CD4-positive, alpha-beta T cell (primary cell): Measurements from ENCODE around the gene ICAM3. TPM values are rescaled to one million over a fixed set of nuclear protein-coding genes. Genes with fewer than 3 reads are reported as not detected.

ENCODE experiments used
- ATAC-seq: fragments of 200-7000 bp; cut with Tn5 transposase; one replicate; pipeline ENCODE4 v1.10.0; 2022; ENCODE audit warnings: mild to moderate bottlenecking; ENCODE audit not compliant: poor library complexity
- CTCF ChIA-PET: fragments of 350-600 bp; sonication (Branson Sonifier 250); formaldehyde crosslinking; loops from one replicate; lab custom pipeline; 2021; ENCODE audit warnings: antibody characterized with exemption, inconsistent platforms; lab: Charles Lee
- POLR2A ChIA-PET: fragments of 350-600 bp; sonication (Branson Sonifier 250); formaldehyde crosslinking; loops from one replicate; lab custom pipeline; 2021; ENCODE audit warnings: antibody characterized with exemption, inconsistent platforms; lab: Charles Lee
- DNase-seq, 14 experiments: peaks; one replicate each; pipeline ENCODE4 v3.0.0-alpha.2; 2013 to 2020; ENCODE audit warnings: mixed read lengths in 2 of 14
- H3K27ac ChIP-seq, 2 donors: one replicate each; pipeline versions ENCODE4 v1.5.1 to v1.7.0; 2013; ENCODE audit warnings: low read length in 2 of 2, low read depth in 1 of 2, mild to moderate bottlenecking in 1 of 2
- H3K27me3 ChIP-seq, 2 experiments: 1 replicate in 1 of 2; 2 replicates in 1 of 2; pipeline versions ENCODE4 v1.6.1 to v1.7.0; 2013; ENCODE audit warnings: low read length in 2 of 2, control low read depth in 1 of 2, mild to moderate bottlenecking in 1 of 2, moderate library complexity in 1 of 2; ENCODE audit not compliant: insufficient read depth in 2 of 2, control insufficient read depth in 1 of 2
- H3K36me3 ChIP-seq: one replicate; pipeline ENCODE4 v1.6.1; 2013; ENCODE audit warnings: low read length, control low read depth; ENCODE audit not compliant: insufficient read depth
- H3K4me1 ChIP-seq: one replicate; pipeline ENCODE4 v1.6.1; 2013; ENCODE audit warnings: low read length, control low read depth; ENCODE audit not compliant: insufficient read depth
- H3K4me3 ChIP-seq: one replicate; pipeline ENCODE4 v1.5.1; 2013; ENCODE audit warnings: mild to moderate bottlenecking, low read length, moderate library complexity
- H3K9me3 ChIP-seq, 2 experiments: 1 replicate in 1 of 2; 2 replicates in 1 of 2; pipeline versions ENCODE4 v1.6.1 to v1.7.0; 2013; ENCODE audit warnings: low read length in 2 of 2, mild to moderate bottlenecking in 2 of 2, control low read depth in 1 of 2, moderate library complexity in 1 of 2; ENCODE audit not compliant: control insufficient read depth in 1 of 2, insufficient read depth in 1 of 2
- H3K27ac Mint-ChIP-seq: one replicate; pipeline ENCODE4 v1.8.0; 2020; ENCODE audit warnings: mixed read lengths
- H3K27me3 Mint-ChIP-seq: one replicate; pipeline ENCODE4 v1.8.0; 2021; ENCODE audit warnings: mixed read lengths
- H3K36me3 Mint-ChIP-seq: one replicate; pipeline ENCODE4 v1.8.0; 2021; ENCODE audit warnings: low read depth, mixed read lengths
- H3K4me1 Mint-ChIP-seq: one replicate; pipeline ENCODE4 v1.8.0; 2021; ENCODE audit warnings: low read depth, mixed read lengths
- H3K4me3 Mint-ChIP-seq: one replicate; pipeline ENCODE4 v1.8.0; 2020; ENCODE audit warnings: mild to moderate bottlenecking, mixed read lengths
- H3K9me3 Mint-ChIP-seq: one replicate; pipeline ENCODE4 v1.8.0; 2020; ENCODE audit warnings: mixed read lengths
- intact Hi-C, 2 experiments: fragments of 100-400 bp; cut with DNase I in 1 of 2; cut with micrococcal nuclease in 1 of 2; formaldehyde crosslinking; loops; one replicate each; pipeline versions ENCODE4 v1.15.1 to v1.9.0; 2023 to 2025; cut with DNase I, micrococcal nuclease
- total RNA-seq, 174 experiments: library from RNA in 2 of 174; stranded (reverse) in 2 of 174; gene quantifications; one replicate each; pipeline ENCODE4 v1.2.3 and lab custom pipeline; 2021 to 2026
- TF ChIP-seq, protein P1 (sequence below): fragments of 200-600 bp; IDR thresholded peaks from one replicate; pipeline ENCODE4 v1.8.0; 2022; ENCODE audit warnings: antibody characterized with exemption, mild to moderate bottlenecking

ICAM3 gene
- total RNA-seq, 2 experiments from 2014 or later = 164 to 173 TPM

DNA sequence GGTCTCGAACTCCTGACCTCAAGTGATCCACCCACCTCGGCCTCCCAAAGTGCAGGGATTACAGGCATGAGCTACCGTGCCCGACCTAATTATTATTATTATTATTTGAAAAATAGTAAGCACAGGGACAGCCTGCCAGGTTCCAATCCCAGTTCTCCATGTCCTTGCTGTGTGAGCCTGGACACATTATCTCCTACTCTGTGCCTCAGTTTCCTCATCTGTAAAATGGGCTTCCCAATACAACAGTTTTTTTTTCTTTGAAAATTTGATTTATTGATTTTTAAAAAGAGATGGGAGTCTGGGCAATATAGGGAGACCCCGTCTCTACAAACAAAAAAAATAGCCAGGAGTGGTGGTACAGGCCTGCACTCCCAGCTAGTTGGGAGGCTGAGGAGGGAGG lies 33.1 kb downstream of the ICAM3 start:
- ChIA-PET CTCF (no interaction called here), POLR2A (no interaction called here)

DNA sequence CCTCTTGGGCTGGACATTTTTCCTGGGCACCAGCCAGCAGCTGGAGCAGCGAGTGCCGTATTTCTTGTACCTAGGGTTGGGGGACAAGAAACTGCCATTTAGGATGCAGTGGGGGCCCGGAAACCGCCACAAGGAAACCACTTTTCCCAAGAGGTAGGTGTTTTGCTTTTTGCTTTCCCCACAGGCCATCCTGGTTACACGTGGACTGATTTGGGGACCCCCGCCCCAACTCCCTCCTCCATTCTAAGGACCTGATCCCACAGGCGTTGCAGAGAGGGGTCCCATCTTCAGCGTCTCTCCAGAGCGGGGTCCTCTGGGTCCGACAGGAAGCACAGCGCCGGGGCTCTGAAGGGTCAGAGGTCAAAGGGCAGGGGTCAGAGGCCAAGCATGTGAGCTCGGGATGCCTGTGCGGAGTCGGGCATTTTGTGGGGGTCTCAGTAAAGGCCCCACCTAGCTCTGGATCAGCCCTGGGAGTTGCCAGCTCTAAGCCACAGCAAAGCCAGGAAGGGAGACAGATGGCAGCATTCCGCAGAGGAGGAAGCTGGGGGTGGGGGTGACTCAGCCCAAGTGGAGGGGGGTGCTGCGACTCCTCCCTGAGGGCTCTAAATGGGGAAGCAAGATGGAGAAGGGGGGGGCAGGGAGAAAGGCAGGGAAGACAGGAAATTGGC lies 34.2 kb downstream of the ICAM3 start:
- no peaks in the 10 kb centered on the region for H3K27me3 Mint-ChIP-seq
- H3K27ac Mint-ChIP-seq = no peak overlapping the region
- H3K9me3 ChIP-seq = no peaks in the 10 kb centered on the region
- ChIA-PET CTCF (no interaction called here), POLR2A (no interaction called here)
- no peak for ATAC-seq
- no peaks in the 10 kb centered on the region for H3K4me1 ChIP-seq
- H3K4me3 ChIP-seq = no peak overlapping the region
- DNase-seq = peak in 2 of 14 experiments; percentile 61 to 66
- H3K36me3 Mint-ChIP-seq = no peaks in the 10 kb centered on the region
- H3K9me3 Mint-ChIP-seq = no peaks in the 10 kb centered on the region
- H3K4me1 Mint-ChIP-seq = no peaks in the 10 kb centered on the region
- no peaks in the 10 kb centered on the region for H3K27me3 ChIP-seq
- TF ChIP-seq, protein P1, sequence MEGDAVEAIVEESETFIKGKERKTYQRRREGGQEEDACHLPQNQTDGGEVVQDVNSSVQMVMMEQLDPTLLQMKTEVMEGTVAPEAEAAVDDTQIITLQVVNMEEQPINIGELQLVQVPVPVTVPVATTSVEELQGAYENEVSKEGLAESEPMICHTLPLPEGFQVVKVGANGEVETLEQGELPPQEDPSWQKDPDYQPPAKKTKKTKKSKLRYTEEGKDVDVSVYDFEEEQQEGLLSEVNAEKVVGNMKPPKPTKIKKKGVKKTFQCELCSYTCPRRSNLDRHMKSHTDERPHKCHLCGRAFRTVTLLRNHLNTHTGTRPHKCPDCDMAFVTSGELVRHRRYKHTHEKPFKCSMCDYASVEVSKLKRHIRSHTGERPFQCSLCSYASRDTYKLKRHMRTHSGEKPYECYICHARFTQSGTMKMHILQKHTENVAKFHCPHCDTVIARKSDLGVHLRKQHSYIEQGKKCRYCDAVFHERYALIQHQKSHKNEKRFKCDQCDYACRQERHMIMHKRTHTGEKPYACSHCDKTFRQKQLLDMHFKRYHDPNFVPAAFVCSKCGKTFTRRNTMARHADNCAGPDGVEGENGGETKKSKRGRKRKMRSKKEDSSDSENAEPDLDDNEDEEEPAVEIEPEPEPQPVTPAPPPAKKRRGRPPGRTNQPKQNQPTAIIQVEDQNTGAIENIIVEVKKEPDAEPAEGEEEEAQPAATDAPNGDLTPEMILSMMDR = no peak
- peaks cover 8% of the 10 kb centered on the region for H3K36me3 ChIP-seq
- H3K4me3 Mint-ChIP-seq = no peak overlapping the region
- intact Hi-C loops = no loop called here
- no peak overlapping the region for H3K27ac ChIP-seq

More for the DNA sequence above, 33.1 kb downstream of the ICAM3 start:
- Mint-ChIP-seq H3K4me1 (no peaks in the 10 kb centered on the region), H3K27me3 (no peaks in the 10 kb centered on the region), H3K4me3 (no peak overlapping the region), H3K36me3 (no peaks in the 10 kb centered on the region), H3K27ac (no peak overlapping the region), H3K9me3 (no peaks in the 10 kb centered on the region)
- DNase-seq (no peak), ATAC-seq (no peak)
- H3K4me1 ChIP-seq = no peaks in the 10 kb centered on the region
- H3K36me3 ChIP-seq = peaks cover 10% of the 10 kb centered on the region
- intact Hi-C loops = no loop called here
- TF ChIP-seq, protein P1 = no peak
- H3K9me3 ChIP-seq = no peaks in the 10 kb centered on the region
- no peak overlapping the region for H3K4me3 ChIP-seq
- H3K27ac ChIP-seq = no peak overlapping the region
- no peaks in the 10 kb centered on the region for H3K27me3 ChIP-seq

DNA sequence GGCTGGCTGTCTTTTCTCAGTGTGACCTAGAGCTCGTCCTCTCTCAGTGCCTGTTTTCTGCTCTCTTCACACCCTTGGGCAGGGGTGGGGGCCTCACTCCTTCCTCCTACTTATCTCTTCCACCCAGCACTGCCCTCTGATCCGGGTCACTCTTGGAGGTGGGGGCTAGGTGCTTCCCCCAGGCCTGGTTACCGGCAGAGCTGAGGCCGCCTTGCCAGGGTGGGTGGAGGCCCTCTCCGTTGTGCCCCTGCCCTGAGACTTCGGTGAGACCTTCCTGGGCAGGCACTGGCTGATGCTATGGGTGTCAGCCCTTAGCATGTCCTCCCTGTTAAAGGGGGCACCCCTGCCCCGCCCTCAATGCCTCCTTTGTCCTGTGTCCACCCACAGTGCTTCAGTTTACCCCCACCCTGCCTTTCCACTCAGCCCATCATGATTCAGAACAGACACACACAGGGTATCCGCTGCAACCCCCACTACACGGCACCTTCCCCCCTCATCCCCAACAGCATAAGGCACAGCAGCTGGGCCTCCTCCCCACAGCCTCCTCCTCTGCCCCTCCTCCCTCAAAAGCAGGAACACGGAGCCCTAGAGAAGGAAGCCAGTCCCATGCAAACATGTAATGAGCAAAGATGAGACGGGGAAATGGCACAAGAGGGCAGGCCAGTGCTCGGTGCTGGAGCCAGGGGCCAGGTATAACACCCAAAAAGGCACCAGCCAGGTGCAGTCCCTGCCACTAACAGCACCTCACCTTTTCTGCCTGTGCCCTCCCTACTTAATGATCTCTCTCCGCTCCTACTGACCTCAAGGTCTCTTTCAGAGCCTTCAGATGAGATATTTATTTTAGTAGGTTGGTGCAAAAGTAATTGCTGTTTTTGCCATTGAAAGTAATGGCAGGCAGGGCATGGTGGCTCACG lies 39.6 kb downstream of the ICAM3 start:
- peaks cover 0 to 6% of the 10 kb centered on the region in 2 experiments for H3K9me3 ChIP-seq
- peaks cover 2% of the 10 kb centered on the region for H3K36me3 ChIP-seq
- ChIA-PET CTCF (interaction anchor here (0.8 to 1.5 kb wide), 2 partner anchors 30 to 91 kb away, joined by 3 to 4 read pairs; no protein-coding TSS in a partner anchor), POLR2A (no interaction called here)
- peaks cover 15% of the 10 kb centered on the region for H3K27me3 Mint-ChIP-seq
- peaks cover 14% of the 10 kb centered on the region for H3K4me1 ChIP-seq
- H3K4me3 ChIP-seq = no peak overlapping the region
- H3K9me3 Mint-ChIP-seq = no peaks in the 10 kb centered on the region
- H3K27me3 ChIP-seq = peaks cover 11 to 12% of the 10 kb centered on the region in 2 experiments
- no peak overlapping the region for H3K27ac Mint-ChIP-seq
- peaks cover 11% of the 10 kb centered on the region for H3K4me1 Mint-ChIP-seq
- TF ChIP-seq, protein P1 = no peak
- H3K36me3 Mint-ChIP-seq = no peaks in the 10 kb centered on the region
- peak in 1 of 14 experiments; percentile 29 for DNase-seq
- peak overlapping the region; percentile 20 for H3K4me3 Mint-ChIP-seq
- no peak overlapping the region for H3K27ac ChIP-seq
- intact Hi-C loops = no loop called here
- ATAC-seq = no peak
